Osteocyte (in vitro differentiated cells): ENCODE data around the gene KCNQ4. TPM values are rescaled to one million over a fixed set of nuclear protein-coding genes. Genes with fewer than 3 reads are reported as not detected.

ENCODE experiments used
- DNase-seq: peaks from one replicate; pipeline ENCODE4 v3.0.0; 2021; ENCODE audit warnings: mixed read lengths; ENCODE audit not compliant: unreplicated experiment; ENCODE audit errors: extremely low spot score
- H3K27ac Mint-ChIP-seq: one replicate; pipeline ENCODE4 v1.8.0; 2021; ENCODE audit warnings: mild to moderate bottlenecking, mixed read lengths; ENCODE audit not compliant: unreplicated experiment
- H3K27me3 Mint-ChIP-seq: one replicate; pipeline ENCODE4 v1.8.0; 2021; ENCODE audit warnings: mixed read lengths; ENCODE audit not compliant: unreplicated experiment
- H3K36me3 Mint-ChIP-seq: one replicate; pipeline ENCODE4 v1.8.0; 2021; ENCODE audit warnings: mixed read lengths; ENCODE audit not compliant: unreplicated experiment
- H3K4me1 Mint-ChIP-seq: one replicate; pipeline ENCODE4 v1.8.0; 2021; ENCODE audit warnings: mixed read lengths; ENCODE audit not compliant: unreplicated experiment
- H3K4me3 Mint-ChIP-seq: one replicate; pipeline ENCODE4 v1.8.0; 2021; ENCODE audit warnings: mild to moderate bottlenecking, moderate library complexity, mixed read lengths; ENCODE audit not compliant: unreplicated experiment
- H3K9me3 Mint-ChIP-seq: one replicate; pipeline ENCODE4 v1.8.0; 2021; ENCODE audit warnings: mixed read lengths; ENCODE audit not compliant: unreplicated experiment
- total RNA-seq: library from RNA; stranded (reverse); gene quantifications from 2 replicates; pipeline ENCODE4 v1.2.1, GENCODE V29; 2021
- TF ChIP-seq, protein P1 (sequence below): fragments of 200-600 bp; sonication (generic); IDR thresholded peaks from 2 replicates; pipeline ENCODE4 v1.5.0; 2021; ENCODE audit warnings: antibody characterized with exemption, mild to moderate bottlenecking, moderate library complexity

KCNQ4 gene
- total RNA-seq, 1 donor from 2014 or later, result 0.51 TPM

GRCh38 chr1:40772146-40772955 is 11.2 kb upstream of the KCNQ4 start:
- H3K36me3 Mint-ChIP-seq, result peaks cover 49% of the 10 kb centered on the region
- H3K27ac Mint-ChIP-seq, result no peak overlapping the region
- peaks cover 26% of the 10 kb centered on the region for H3K4me1 Mint-ChIP-seq
- no peak overlapping the region for H3K4me3 Mint-ChIP-seq
- H3K9me3 Mint-ChIP-seq, result peaks cover 7% of the 10 kb centered on the region
- TF ChIP-seq, protein P1, sequence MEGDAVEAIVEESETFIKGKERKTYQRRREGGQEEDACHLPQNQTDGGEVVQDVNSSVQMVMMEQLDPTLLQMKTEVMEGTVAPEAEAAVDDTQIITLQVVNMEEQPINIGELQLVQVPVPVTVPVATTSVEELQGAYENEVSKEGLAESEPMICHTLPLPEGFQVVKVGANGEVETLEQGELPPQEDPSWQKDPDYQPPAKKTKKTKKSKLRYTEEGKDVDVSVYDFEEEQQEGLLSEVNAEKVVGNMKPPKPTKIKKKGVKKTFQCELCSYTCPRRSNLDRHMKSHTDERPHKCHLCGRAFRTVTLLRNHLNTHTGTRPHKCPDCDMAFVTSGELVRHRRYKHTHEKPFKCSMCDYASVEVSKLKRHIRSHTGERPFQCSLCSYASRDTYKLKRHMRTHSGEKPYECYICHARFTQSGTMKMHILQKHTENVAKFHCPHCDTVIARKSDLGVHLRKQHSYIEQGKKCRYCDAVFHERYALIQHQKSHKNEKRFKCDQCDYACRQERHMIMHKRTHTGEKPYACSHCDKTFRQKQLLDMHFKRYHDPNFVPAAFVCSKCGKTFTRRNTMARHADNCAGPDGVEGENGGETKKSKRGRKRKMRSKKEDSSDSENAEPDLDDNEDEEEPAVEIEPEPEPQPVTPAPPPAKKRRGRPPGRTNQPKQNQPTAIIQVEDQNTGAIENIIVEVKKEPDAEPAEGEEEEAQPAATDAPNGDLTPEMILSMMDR, result no peak
- H3K27me3 Mint-ChIP-seq, result no peaks in the 10 kb centered on the region
- no peak for DNase-seq

GRCh38 chr1:40773748-40774265 is 9.8 kb upstream of the KCNQ4 start:
- TF ChIP-seq, protein P1, result no peak
- peaks cover 41% of the 10 kb centered on the region for H3K36me3 Mint-ChIP-seq
- no peak overlapping the region for H3K27ac Mint-ChIP-seq
- DNase-seq, result no peak
- no peaks in the 10 kb centered on the region for H3K27me3 Mint-ChIP-seq
- H3K4me3 Mint-ChIP-seq, result no peak overlapping the region
- peaks cover 9% of the 10 kb centered on the region for H3K9me3 Mint-ChIP-seq
- peaks cover 26% of the 10 kb centered on the region for H3K4me1 Mint-ChIP-seq

DNA sequence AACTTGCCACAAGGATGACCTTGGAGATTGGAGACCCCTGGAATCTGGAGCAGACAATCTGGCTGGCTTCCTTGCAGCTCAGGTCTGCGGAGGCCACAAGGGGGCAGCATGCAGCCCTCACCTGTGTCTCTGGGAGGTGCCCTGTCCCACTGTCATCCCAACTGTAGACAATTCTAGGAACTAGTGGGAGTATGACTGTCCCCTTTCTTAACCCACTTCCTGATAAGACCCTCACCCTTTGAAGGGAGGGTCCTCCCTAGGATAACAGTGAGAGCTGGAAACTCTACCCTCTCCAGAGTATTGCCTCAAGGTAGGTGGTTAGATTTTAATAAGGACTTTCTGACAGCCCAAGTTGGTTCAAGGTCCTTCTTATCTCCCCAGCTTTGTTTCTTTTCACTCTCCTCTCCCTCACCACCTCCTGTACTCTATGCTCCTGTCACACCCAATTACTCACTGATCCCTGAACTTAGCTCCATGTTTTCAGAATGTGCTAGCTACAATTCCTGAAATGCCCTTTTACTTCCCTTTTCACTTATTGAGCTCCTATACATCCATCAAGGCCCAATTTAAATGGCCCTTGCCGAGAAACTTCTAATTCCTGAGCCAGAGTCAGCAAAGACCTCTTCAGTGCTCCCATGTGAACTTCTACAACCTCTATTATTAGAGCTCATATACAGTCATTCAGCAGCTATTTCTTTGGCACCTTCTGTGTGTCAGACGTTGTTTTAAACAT is 9.2 kb upstream of the KCNQ4 start:
- no peaks in the 10 kb centered on the region for H3K27me3 Mint-ChIP-seq
- DNase-seq, result no peak
- H3K36me3 Mint-ChIP-seq, result peaks cover 41% of the 10 kb centered on the region
- peaks cover 9% of the 10 kb centered on the region for H3K9me3 Mint-ChIP-seq
- H3K4me1 Mint-ChIP-seq, result peaks cover 26% of the 10 kb centered on the region
- H3K27ac Mint-ChIP-seq, result no peak overlapping the region
- no peak overlapping the region for H3K4me3 Mint-ChIP-seq
- TF ChIP-seq, protein P1, result peak; percentile 79

DNA sequence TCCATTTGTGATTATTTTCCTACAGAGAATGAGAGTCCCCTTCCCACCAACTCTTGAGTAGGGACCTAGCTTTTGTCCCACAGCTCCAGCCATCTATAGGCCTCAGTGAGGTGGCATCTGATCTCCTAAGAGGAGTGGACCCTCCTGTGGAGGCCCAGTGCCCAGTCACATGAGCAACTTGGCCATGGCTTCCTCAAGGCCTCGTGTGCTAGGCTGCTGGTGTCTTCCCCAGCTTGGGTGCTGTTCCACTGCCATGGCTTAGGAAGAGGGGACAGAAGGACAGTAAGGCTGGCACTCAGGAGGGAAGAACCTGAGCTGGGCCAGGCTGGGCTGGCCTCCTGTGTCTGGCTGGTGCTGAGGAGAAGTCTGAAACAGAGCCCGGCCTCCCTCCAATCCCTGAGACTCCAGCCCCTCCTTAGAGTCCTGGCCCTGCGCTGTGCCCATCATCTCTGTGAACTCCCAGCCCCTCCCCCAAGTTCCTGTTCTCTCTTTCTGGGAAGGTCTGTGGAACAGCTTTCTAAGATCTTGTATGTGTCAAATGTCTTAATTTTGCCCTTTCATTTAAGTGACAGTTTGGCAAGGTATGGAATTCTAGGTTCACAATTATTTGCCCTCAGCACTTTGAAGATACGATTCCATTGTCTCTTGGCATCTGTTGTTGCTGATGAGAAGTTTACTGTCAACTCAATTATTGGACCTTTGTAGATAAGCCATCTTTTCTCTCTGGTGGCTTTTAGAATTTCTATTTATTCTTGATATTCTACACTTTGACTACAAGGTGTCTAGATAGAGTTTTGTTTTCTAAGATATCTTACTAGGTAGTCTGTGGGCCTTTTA is 7.1 kb upstream of the KCNQ4 start:
- TF ChIP-seq, protein P1, result no peak
- no peak for DNase-seq
- H3K4me1 Mint-ChIP-seq, result peaks cover 20% of the 10 kb centered on the region
- no peak overlapping the region for H3K27ac Mint-ChIP-seq
- H3K27me3 Mint-ChIP-seq, result no peaks in the 10 kb centered on the region
- H3K36me3 Mint-ChIP-seq, result peaks cover 27% of the 10 kb centered on the region
- no peak overlapping the region for H3K4me3 Mint-ChIP-seq
- peaks cover 9% of the 10 kb centered on the region for H3K9me3 Mint-ChIP-seq
